GM12873 (cell line): ENCODE data around the gene NUP188.

Experiments
- CTCF ChIP-seq: IDR thresholded peaks from 2 replicates; pipeline ENCODE4 v1.5.1; 2012; ENCODE audit warnings: low read depth, mild to moderate bottlenecking, moderate library complexity, low read length, control low read depth; ENCODE audit not compliant: insufficient read depth; ENCODE audit errors: missing control alignments

NUP188 gene

GRCh38 chr9:129027685-129028191 lies 80.2 kb downstream of the NUP188 start:
- TF ChIP-seq CTCF: no peak

GRCh38 chr9:129028192-129028966 lies 80.9 kb downstream of the NUP188 start, which contains the start of gene SH3GLB2:
Gene SH3GLB2 (minus strand): TSS chr9:129028331. CDS start chr9:129028154, 177 bp downstream.
- TF ChIP-seq CTCF: peak; percentile 66

- TF ChIP-seq CTCF: no peak
These were observed 82.7 kb downstream of the NUP188 start for GRCh38 chr9:129030191-129030590.

GRCh38 chr9:129031514-129031913 lies 84.0 kb downstream of the NUP188 start:
- TF ChIP-seq CTCF: no peak

DNA sequence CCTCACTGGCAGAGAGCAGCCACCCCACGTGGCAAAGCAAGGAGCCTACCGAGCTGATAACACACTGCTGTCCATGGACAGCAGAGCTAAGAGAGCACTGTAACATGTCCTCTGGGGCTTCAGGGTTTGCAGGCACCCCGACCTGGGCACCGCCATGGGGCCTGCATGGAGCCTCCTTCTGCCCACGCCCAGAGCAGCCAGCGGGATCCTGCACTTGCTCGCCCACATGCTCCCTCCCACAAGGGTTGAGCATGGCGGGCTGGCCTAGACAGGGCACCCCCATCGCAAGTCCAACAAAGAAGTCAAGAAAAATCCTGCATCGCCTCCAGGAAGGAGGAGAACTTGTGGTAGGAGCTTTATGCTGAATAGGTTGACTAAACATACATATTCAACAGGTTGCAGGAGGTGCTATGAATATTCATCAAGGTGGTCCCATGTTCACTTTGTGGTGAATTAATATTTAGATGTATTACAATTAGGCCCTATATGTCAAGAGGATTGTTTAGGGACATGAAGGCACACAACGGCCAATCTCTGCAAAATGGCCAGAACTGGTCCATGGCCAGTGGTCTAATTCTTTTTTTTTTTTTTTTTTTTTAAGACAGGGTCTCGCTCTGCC lies 85.2 kb downstream of the NUP188 start:
- no peak for TF ChIP-seq CTCF

- no peak for TF ChIP-seq CTCF
These were observed 85.7 kb downstream of the NUP188 start for GRCh38 chr9:129033216-129033615.

DNA sequence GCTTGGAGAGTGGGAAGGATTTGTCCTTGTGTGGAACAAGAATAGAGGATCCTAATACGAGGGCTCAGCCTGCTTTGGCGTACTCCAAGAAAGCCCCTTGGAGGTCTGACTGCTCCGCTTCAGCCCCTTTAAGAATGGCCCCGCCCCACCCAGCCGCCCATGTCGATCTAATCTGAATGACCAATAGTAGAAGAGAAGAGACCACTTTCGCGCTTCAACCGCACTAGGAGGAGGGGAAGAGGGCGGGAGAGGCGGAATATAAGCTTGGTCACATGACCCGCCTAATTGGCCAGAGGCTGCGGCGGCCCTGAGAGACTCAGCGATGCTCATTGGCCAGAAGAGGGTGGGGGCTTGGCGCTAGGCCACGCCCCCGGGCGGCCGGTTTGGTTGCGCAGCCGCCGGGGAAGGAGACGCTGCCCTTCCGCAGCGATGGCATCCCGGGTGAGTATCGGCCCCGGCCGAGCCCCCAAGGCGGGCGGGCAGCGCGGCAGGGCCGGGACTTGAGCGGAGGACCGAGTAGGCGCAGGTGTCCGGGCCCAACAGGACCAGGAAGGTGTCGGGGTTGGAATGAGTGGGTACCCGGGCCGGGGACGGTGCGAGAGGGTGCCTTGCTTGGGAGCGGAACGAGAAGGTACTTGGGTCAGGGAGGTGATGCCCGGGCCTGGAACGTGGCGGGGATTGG lies 88.9 kb downstream of the NUP188 start, which contains the start of gene MIGA2:
MIGA2 (plus strand) TSS at position 386 of the 682 bp plus-strand sequence. CDS start 3,969 bp downstream, outside the sequence.
- TF ChIP-seq CTCF: no peak
